Caco-2 (cell line): Measurements from ENCODE around the gene SPACA7. TPM values are rescaled to one million over a fixed set of nuclear protein-coding genes. Genes with fewer than 3 reads are reported as not detected.
A peak's percentile ranks its signal among the peaks of the same experiment; 100 is the strongest.

Experiments
- BruUV-seq: library from RNA; stranded (reverse); fragments of 400-500 nt; replicated peaks from 2 replicates; lab custom pipeline; 2021; lab: Mats Ljungman, UMichigan
- CTCF ChIA-PET: fragments of 300-600 bp; sonication (Branson Sonifier 250); formaldehyde crosslinking; loops from one replicate; lab custom pipeline; 2022; ENCODE audit warnings: antibody characterized with exemption; lab: Charles Lee
- POLR2A ChIA-PET: fragments of 300-600 bp; sonication (Branson Sonifier 250); formaldehyde crosslinking; loops from one replicate; lab custom pipeline; 2022; ENCODE audit warnings: antibody characterized with exemption; lab: Charles Lee
- DNase-seq, 2 experiments: peaks; one replicate each; pipeline versions ENCODE4 v3.0.0 to v3.0.0-alpha.2; 2020 to 2022
- H3K27me3 ChIP-seq: replicated peaks from 2 replicates; pipeline ENCODE4 v1.6.0; 2011; ENCODE audit warnings: low read length; ENCODE audit not compliant: control insufficient read depth, insufficient read depth
- H3K36me3 ChIP-seq: 2 replicates; pipeline ENCODE4 v1.5.1; 2011; ENCODE audit warnings: low read length; ENCODE audit not compliant: control insufficient read depth, insufficient read depth
- H3K4me1 ChIP-seq: fragments of 250-450 bp; sonication (Bioruptor Pico); 2 replicates; pipeline ENCODE4 v1.5.1; 2020; ENCODE audit warnings: mild to moderate bottlenecking
- H3K4me3 ChIP-seq: 2 replicates; pipeline ENCODE4 v1.5.1; 2011; ENCODE audit warnings: low read depth, mild to moderate bottlenecking, control low read depth, low read length
- H3K9me3 ChIP-seq: fragments of 250-450 bp; sonication (Bioruptor Pico); 2 replicates; pipeline ENCODE4 v1.5.1; 2020; ENCODE audit warnings: mild to moderate bottlenecking, moderate library complexity
- H3K27ac Mint-ChIP-seq: one replicate; pipeline ENCODE4 v1.8.0; 2022; ENCODE audit warnings: mixed read lengths; ENCODE audit not compliant: unreplicated experiment
- H3K27me3 Mint-ChIP-seq: one replicate; pipeline ENCODE4 v1.8.0; 2022; ENCODE audit warnings: mixed read lengths; ENCODE audit not compliant: insufficient read depth, unreplicated experiment
- H3K36me3 Mint-ChIP-seq: one replicate; pipeline ENCODE4 v1.8.0; 2022; ENCODE audit warnings: mild to moderate bottlenecking, mixed read lengths; ENCODE audit not compliant: insufficient read depth, unreplicated experiment
- H3K4me1 Mint-ChIP-seq: one replicate; pipeline ENCODE4 v1.8.0; 2022; ENCODE audit warnings: low read depth, mixed read lengths; ENCODE audit not compliant: unreplicated experiment
- H3K4me3 Mint-ChIP-seq: one replicate; pipeline ENCODE4 v1.8.0; 2022; ENCODE audit warnings: mild to moderate bottlenecking, moderate library complexity, mixed read lengths; ENCODE audit not compliant: unreplicated experiment
- H3K9me3 Mint-ChIP-seq: one replicate; pipeline ENCODE4 v1.8.0; 2022; ENCODE audit warnings: mixed read lengths; ENCODE audit not compliant: unreplicated experiment
- CTCF ChIP-seq, 2 experiments: fragments of 200-600 bp in 1 of 2; IDR thresholded peaks; 1 replicate in 1 of 2; 2 replicates in 1 of 2; pipeline versions ENCODE4 v1.5.1 to v1.8.0; 2011 to 2022; ENCODE audit warnings: antibody characterized with exemption in 1 of 2, control low read depth in 1 of 2, inconsistent platforms in 1 of 2, low read depth in 1 of 2, low read length in 1 of 2, mild to moderate bottlenecking in 1 of 2, moderate library complexity in 1 of 2; ENCODE audit not compliant: insufficient read depth in 1 of 2, severe bottlenecking in 1 of 2, unreplicated experiment in 1 of 2
- intact Hi-C: fragments of 100-400 bp; cut with micrococcal nuclease; formaldehyde crosslinking; loops from one replicate; pipeline ENCODE4 v1.10.0; 2022; ENCODE audit not compliant: unreplicated experiment
- total RNA-seq: library from RNA; stranded (reverse); gene quantifications from 2 replicates; pipeline ENCODE4 v1.2.3, GENCODE V29; 2022

Gene SPACA7
- total RNA-seq, 1 experiment from 2014 or later, result not detected

- H3K4me3 Mint-ChIP-seq, result no peak overlapping the region
- no TSS peak for BruUV-seq
- H3K27me3 ChIP-seq, result peaks cover 5% of the 10 kb centered on the region
- no peak overlapping the region for H3K4me3 ChIP-seq
- peak in 1 of 2 experiments; percentile 17 for DNase-seq
- intact Hi-C loops, result loop anchor here (10.0 kb wide), 1 partner anchor 258 kb away; no protein-coding TSS in a partner anchor
- peaks cover 38% of the 10 kb centered on the region for H3K27me3 Mint-ChIP-seq
- H3K27ac Mint-ChIP-seq, result no peak overlapping the region
- no peaks in the 10 kb centered on the region for H3K4me1 Mint-ChIP-seq
- H3K36me3 Mint-ChIP-seq, result no peaks in the 10 kb centered on the region
- no peaks in the 10 kb centered on the region for H3K9me3 ChIP-seq
- POLR2A ChIA-PET, result no interaction called here
- TF ChIP-seq CTCF (IDR thresholded peaks at IDR 0.05; ENCODE audit: insufficient read depth in 1 of 2, low read depth in 1 of 2, low read length in 1 of 2, severe bottlenecking in 1 of 2, unreplicated experiment in 1 of 2), result no peak
- CTCF ChIA-PET, result no interaction called here
- no peaks in the 10 kb centered on the region for H3K36me3 ChIP-seq
- no peaks in the 10 kb centered on the region for H3K9me3 Mint-ChIP-seq
- no peaks in the 10 kb centered on the region for H3K4me1 ChIP-seq
Measured at GRCh38 chr13:112346173-112346898, 29.8 kb upstream of the SPACA7 start.

- no peak overlapping the region for H3K4me3 ChIP-seq
- no peaks in the 10 kb centered on the region for H3K36me3 Mint-ChIP-seq
- no peaks in the 10 kb centered on the region for H3K4me1 ChIP-seq
- no peak for TF ChIP-seq CTCF (IDR thresholded peaks at IDR 0.05; ENCODE audit: insufficient read depth in 1 of 2, low read depth in 1 of 2, low read length in 1 of 2, severe bottlenecking in 1 of 2, unreplicated experiment in 1 of 2)
- no peak overlapping the region for H3K4me3 Mint-ChIP-seq
- peaks cover 39% of the 10 kb centered on the region for H3K27me3 Mint-ChIP-seq
- DNase-seq, result no peak
- CTCF ChIA-PET, result no interaction called here
- no peaks in the 10 kb centered on the region for H3K9me3 Mint-ChIP-seq
- no peaks in the 10 kb centered on the region for H3K36me3 ChIP-seq
- peaks cover 5% of the 10 kb centered on the region for H3K27me3 ChIP-seq
- H3K27ac Mint-ChIP-seq, result no peak overlapping the region
- H3K9me3 ChIP-seq, result no peaks in the 10 kb centered on the region
- no TSS peak for BruUV-seq
- no peaks in the 10 kb centered on the region for H3K4me1 Mint-ChIP-seq
- intact Hi-C loops, result loop anchor here (10.0 kb wide), 1 partner anchor 258 kb away; no protein-coding TSS in a partner anchor
- POLR2A ChIA-PET, result no interaction called here
Measured at GRCh38 chr13:112346899-112347229, 29.3 kb upstream of the SPACA7 start.

- no peak for TF ChIP-seq CTCF (IDR thresholded peaks at IDR 0.05; ENCODE audit: insufficient read depth in 1 of 2, low read depth in 1 of 2, low read length in 1 of 2, severe bottlenecking in 1 of 2, unreplicated experiment in 1 of 2)
- Histone ChIP-seq H3K36me3 (no peaks in the 10 kb centered on the region), H3K9me3 (no peaks in the 10 kb centered on the region), H3K4me3 (no peak overlapping the region), H3K4me1 (no peaks in the 10 kb centered on the region), H3K27me3 (peaks cover 5% of the 10 kb centered on the region)
- Mint-ChIP-seq H3K4me3 (no peak overlapping the region), H3K4me1 (no peaks in the 10 kb centered on the region), H3K9me3 (no peaks in the 10 kb centered on the region), H3K36me3 (no peaks in the 10 kb centered on the region), H3K27me3 (peaks cover 39% of the 10 kb centered on the region), H3K27ac (no peak overlapping the region)
- no peak for DNase-seq
- ChIA-PET POLR2A (no interaction called here), CTCF (no interaction called here)
- no TSS peak for BruUV-seq
- intact Hi-C loops, result loop anchor here (10.0 kb wide), 1 partner anchor 257 kb away; no protein-coding TSS in a partner anchor
Measured at GRCh38 chr13:112347986-112348385, 28.2 kb upstream of the SPACA7 start.
